ENCODE results near the gene FLAD1.

FLAD1 gene

GRCh38 chr1:154982897-154983648, at the start of gene FLAD1:
TSS of gene FLAD1 (plus strand) at chr1:154983344. CDS start at chr1:154983695, 351 bp downstream.
- H3K27me3 Mint-ChIP-seq: no peaks in the 10 kb centered on the region
- no peak within 1 kb of the TSS for H3K4me3 Mint-ChIP-seq
- no peaks in the 10 kb centered on the region for H3K9me3 Mint-ChIP-seq
- peaks cover 14% of the 10 kb centered on the region for H3K4me1 Mint-ChIP-seq (ENCODE audit: low read depth)
- peaks cover 29% of the 10 kb centered on the region for H3K36me3 Mint-ChIP-seq (ENCODE audit: low read depth)
- no peak within 1 kb of the TSS for H3K27ac Mint-ChIP-seq

GRCh38 chr1:154934358-154934948, 48.7 kb upstream of the FLAD1 start:
- Mint-ChIP-seq H3K27me3 (no peaks in the 10 kb centered on the region), H3K36me3 (ENCODE audit: low read depth) (peaks cover 3% of the 10 kb centered on the region), H3K4me1 (ENCODE audit: low read depth) (peaks cover 39% of the 10 kb centered on the region), H3K9me3 (no peaks in the 10 kb centered on the region), H3K27ac (no peak overlapping the region), H3K4me3 (peak overlapping the region; percentile 19)

DNA sequence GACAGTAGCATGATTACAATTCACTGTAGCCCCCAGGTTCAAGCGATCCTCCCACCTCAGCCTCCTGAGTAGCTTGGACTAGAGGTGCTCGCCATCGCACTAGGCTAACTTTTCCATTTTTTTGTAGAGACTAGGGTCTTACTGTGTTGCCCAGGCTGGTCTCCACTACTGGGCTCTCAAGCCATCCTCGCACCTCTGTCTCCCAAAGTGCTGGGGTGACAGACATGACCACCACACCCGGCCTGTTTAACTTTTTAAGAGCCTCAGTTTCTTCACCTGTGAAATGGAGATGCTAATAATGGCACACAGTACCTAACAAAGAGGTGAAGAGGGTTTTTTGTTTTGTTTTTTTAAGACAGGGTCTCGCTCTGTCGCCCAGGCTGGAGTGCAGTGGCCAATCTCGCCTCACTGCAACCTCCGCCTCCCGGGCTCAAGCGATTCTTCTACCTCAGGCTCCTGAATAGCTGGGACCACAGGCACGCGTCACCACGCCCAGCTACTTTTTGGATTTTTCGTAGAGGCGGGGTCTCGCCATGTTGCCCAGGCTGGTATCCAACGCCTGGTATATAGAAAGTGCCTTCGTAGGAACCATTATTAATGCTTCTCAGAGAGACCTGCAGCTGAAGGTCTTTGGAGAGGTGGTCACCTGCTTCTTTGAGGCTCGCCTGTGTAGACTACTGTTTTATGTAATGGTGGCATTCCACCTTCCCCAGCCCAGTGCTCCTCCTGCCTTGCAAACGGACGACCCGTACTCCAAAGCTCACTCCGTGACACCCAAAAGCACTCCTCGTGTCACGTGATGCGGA, 47.2 kb upstream of the FLAD1 start:
- Mint-ChIP-seq H3K9me3 (no peaks in the 10 kb centered on the region), H3K36me3 (ENCODE audit: low read depth) (peaks cover 3% of the 10 kb centered on the region), H3K27me3 (no peaks in the 10 kb centered on the region), H3K4me1 (ENCODE audit: low read depth) (peaks cover 49% of the 10 kb centered on the region), H3K4me3 (peak overlapping the region; percentile 95), H3K27ac (peak overlapping the region; percentile 99)

GRCh38 chr1:154936555-154937084, 46.5 kb upstream of the FLAD1 start, which contains the start of gene PMVK:
TSS of gene PMVK (minus strand) at chr1:154936719. CDS start at chr1:154936685, 34 bp downstream.
- H3K4me1 Mint-ChIP-seq (ENCODE audit: low read depth): peaks cover 56% of the 10 kb centered on the region
- H3K27ac Mint-ChIP-seq: peak within 1 kb of the TSS; percentile 99
- H3K9me3 Mint-ChIP-seq: no peaks in the 10 kb centered on the region
- H3K36me3 Mint-ChIP-seq (ENCODE audit: low read depth): no peaks in the 10 kb centered on the region
- no peaks in the 10 kb centered on the region for H3K27me3 Mint-ChIP-seq
- peak within 1 kb of the TSS; percentile 95 for H3K4me3 Mint-ChIP-seq

DNA sequence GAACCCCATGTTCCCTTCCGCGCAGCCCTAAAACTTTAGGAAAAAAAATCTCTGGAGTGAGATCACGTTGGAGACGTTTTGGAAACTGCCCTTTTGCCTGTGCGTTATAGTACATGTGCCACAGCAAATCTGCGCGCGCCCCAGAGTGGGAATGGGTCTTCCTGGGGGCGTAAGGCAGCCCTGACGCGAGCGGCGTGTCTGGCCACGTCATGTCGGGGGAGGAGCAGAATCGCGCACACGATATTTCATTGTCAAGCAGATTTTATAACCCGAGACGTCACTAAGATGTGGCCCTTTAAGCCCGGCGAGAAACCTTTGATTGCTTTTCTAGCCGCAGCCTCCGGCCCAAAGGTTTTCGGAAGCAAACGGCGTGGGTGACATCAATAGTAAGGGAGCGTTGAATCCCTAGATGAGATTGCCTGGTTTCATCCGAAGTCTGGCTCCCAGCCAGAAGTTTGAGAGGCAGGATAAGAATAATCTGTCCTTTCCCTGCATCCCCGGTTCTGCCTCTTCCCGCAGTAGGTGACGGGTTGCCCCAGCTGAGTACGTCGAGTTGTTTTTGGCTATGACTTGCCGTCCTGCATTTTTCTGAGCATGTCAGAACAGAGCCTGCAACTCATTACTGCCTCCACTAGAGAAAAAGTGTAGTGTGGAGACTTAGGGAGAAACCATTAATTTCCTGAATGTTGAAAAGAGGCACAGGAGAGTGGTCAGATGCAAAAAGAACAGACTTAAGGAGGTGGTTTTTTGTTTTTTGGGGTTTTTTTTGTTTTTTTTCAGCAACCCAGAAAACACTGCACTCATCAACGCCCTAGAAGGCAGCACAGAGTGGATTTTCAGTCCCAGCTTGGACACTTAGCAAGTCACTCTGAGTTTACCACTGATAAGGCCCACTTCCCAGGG, 45.8 kb upstream of the FLAD1 start:
- peaks cover 63% of the 10 kb centered on the region for H3K4me1 Mint-ChIP-seq (ENCODE audit: low read depth)
- H3K27ac Mint-ChIP-seq: peak overlapping the region; percentile 99
- no peaks in the 10 kb centered on the region for H3K9me3 Mint-ChIP-seq
- H3K36me3 Mint-ChIP-seq (ENCODE audit: low read depth): no peaks in the 10 kb centered on the region
- no peaks in the 10 kb centered on the region for H3K27me3 Mint-ChIP-seq
- peak overlapping the region; percentile 95 for H3K4me3 Mint-ChIP-seq

DNA sequence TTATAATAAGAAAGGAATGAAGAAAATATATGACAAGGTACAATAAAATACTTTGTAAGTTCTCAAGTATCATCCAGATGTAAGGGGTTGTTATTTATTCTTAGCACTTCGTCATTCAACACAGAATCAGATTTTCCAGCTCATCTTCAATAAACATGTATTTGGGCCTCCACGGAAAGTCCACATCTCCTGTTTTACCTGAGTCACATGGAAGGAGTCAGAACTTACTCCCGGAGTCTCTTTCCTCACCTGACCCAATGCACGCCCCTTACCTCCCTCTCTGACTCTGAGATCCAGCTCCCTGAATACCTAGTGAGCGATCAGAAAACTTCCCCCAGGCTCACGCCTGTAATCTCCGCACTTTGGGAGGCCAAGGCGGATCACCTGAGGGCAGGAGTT, 45.2 kb upstream of the FLAD1 start:
- H3K27ac Mint-ChIP-seq: peak overlapping the region; percentile 99
- H3K9me3 Mint-ChIP-seq: no peaks in the 10 kb centered on the region
- peaks cover 69% of the 10 kb centered on the region for H3K4me1 Mint-ChIP-seq (ENCODE audit: low read depth)
- no peaks in the 10 kb centered on the region for H3K27me3 Mint-ChIP-seq
- peak overlapping the region; percentile 95 for H3K4me3 Mint-ChIP-seq
- no peaks in the 10 kb centered on the region for H3K36me3 Mint-ChIP-seq (ENCODE audit: low read depth)

- no peaks in the 10 kb centered on the region for H3K36me3 Mint-ChIP-seq (ENCODE audit: low read depth)
- H3K4me1 Mint-ChIP-seq (ENCODE audit: low read depth): peaks cover 77% of the 10 kb centered on the region
- peak overlapping the region; percentile 46 for H3K27ac Mint-ChIP-seq
- peak overlapping the region; percentile 5 for H3K4me3 Mint-ChIP-seq
- no peaks in the 10 kb centered on the region for H3K9me3 Mint-ChIP-seq
- H3K27me3 Mint-ChIP-seq: no peaks in the 10 kb centered on the region
Measured at GRCh38 chr1:154938604-154939399, 44.3 kb upstream of the FLAD1 start.

- H3K27me3 Mint-ChIP-seq: no peaks in the 10 kb centered on the region
- H3K4me1 Mint-ChIP-seq (ENCODE audit: low read depth): peaks cover 78% of the 10 kb centered on the region
- H3K36me3 Mint-ChIP-seq (ENCODE audit: low read depth): no peaks in the 10 kb centered on the region
- no peak overlapping the region for H3K4me3 Mint-ChIP-seq
- no peaks in the 10 kb centered on the region for H3K9me3 Mint-ChIP-seq
- H3K27ac Mint-ChIP-seq: no peak overlapping the region
Measured at GRCh38 chr1:154940213-154940560, 43.0 kb upstream of the FLAD1 start.

DNA sequence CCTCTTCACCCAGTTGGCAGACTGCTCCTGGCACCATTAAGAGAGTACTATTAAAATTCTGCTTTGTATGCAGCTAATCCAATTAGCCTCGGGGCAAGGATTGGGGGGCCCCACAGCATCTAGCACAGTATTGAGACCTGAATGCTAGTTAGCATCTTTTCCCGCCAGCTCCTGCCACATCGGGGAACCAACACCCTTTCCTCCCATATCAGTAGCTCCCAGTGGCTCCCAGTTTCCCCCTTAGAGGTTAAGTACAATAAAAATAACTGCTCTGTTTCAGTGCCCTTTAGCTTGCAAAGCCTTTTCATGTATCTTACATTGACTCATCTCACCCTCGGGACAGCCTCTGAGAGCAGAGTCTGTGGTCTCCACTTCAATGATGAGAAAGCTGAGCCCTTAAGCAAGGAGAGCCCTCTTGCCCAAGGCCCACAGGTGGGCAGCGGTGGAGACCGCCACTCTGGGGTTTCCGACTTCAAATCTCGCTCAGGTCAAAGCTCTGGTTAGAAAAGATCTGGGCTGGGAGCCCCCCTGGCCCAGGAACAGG, 42.4 kb upstream of the FLAD1 start:
- Mint-ChIP-seq H3K27ac (peak overlapping the region; percentile 76), H3K4me3 (peak overlapping the region; percentile 27), H3K4me1 (ENCODE audit: low read depth) (peaks cover 72% of the 10 kb centered on the region), H3K9me3 (no peaks in the 10 kb centered on the region), H3K36me3 (ENCODE audit: low read depth) (no peaks in the 10 kb centered on the region), H3K27me3 (no peaks in the 10 kb centered on the region)

- no peaks in the 10 kb centered on the region for H3K9me3 Mint-ChIP-seq
- no peak overlapping the region for H3K4me3 Mint-ChIP-seq
- H3K27ac Mint-ChIP-seq: peak overlapping the region; percentile 76
- H3K36me3 Mint-ChIP-seq (ENCODE audit: low read depth): no peaks in the 10 kb centered on the region
- H3K4me1 Mint-ChIP-seq (ENCODE audit: low read depth): peaks cover 67% of the 10 kb centered on the region
- H3K27me3 Mint-ChIP-seq: no peaks in the 10 kb centered on the region
Measured at GRCh38 chr1:154941333-154942013, 41.7 kb upstream of the FLAD1 start.

- no peak overlapping the region for H3K4me3 Mint-ChIP-seq
- no peaks in the 10 kb centered on the region for H3K27me3 Mint-ChIP-seq
- H3K36me3 Mint-ChIP-seq (ENCODE audit: low read depth): peaks cover 5% of the 10 kb centered on the region
- no peaks in the 10 kb centered on the region for H3K9me3 Mint-ChIP-seq
- peaks cover 53% of the 10 kb centered on the region for H3K4me1 Mint-ChIP-seq (ENCODE audit: low read depth)
- H3K27ac Mint-ChIP-seq: peak overlapping the region; percentile 59
Measured at GRCh38 chr1:154943649-154944400, 39.3 kb upstream of the FLAD1 start.

- H3K27ac Mint-ChIP-seq: no peak overlapping the region
- H3K36me3 Mint-ChIP-seq (ENCODE audit: low read depth): peaks cover 5% of the 10 kb centered on the region
- H3K4me3 Mint-ChIP-seq: no peak overlapping the region
- no peaks in the 10 kb centered on the region for H3K9me3 Mint-ChIP-seq
- H3K4me1 Mint-ChIP-seq (ENCODE audit: low read depth): peaks cover 49% of the 10 kb centered on the region
- H3K27me3 Mint-ChIP-seq: no peaks in the 10 kb centered on the region
Measured at GRCh38 chr1:154944401-154945159, 38.6 kb upstream of the FLAD1 start.
